Liver (tissue), 9 donors: ENCODE measurements around the gene SHISAL1. TPM values are rescaled to one million over a fixed set of nuclear protein-coding genes. Genes with fewer than 3 reads are reported as not detected.

Experiments used
- DNase-seq: peaks from one replicate; pipeline ENCODE4 v3.0.0-alpha.2; 2017; ENCODE audit warnings: low spot score
- H3K27ac ChIP-seq, 2 donors: one replicate each; pipeline ENCODE4 v1.7.0; 2013; ENCODE audit warnings: inconsistent platforms in 2 of 2, low read length in 2 of 2, control low read depth in 1 of 2, low read depth in 1 of 2, mild to moderate bottlenecking in 1 of 2
- H3K27me3 ChIP-seq, 4 donors: one replicate each; pipeline versions ENCODE4 v1.6.1 to v1.7.0; 2013; ENCODE audit warnings: low read length in 3 of 4, inconsistent platforms in 1 of 4, mild to moderate bottlenecking in 1 of 4, moderate library complexity in 1 of 4; ENCODE audit not compliant: control insufficient read depth in 4 of 4, insufficient read depth in 4 of 4
- H3K36me3 ChIP-seq, 4 donors: one replicate each; pipeline versions ENCODE4 v1.6.1 to v1.7.0; 2013; ENCODE audit warnings: low read length in 3 of 4, mild to moderate bottlenecking in 3 of 4, low read depth in 1 of 4, moderate library complexity in 1 of 4; ENCODE audit not compliant: control insufficient read depth in 4 of 4, insufficient read depth in 3 of 4
- H3K4me1 ChIP-seq, 4 donors: one replicate each; pipeline versions ENCODE4 v1.6.1 to v1.7.0; 2013; ENCODE audit warnings: low read length in 3 of 4, mild to moderate bottlenecking in 3 of 4, moderate library complexity in 1 of 4; ENCODE audit not compliant: control insufficient read depth in 4 of 4, insufficient read depth in 4 of 4
- H3K4me3 ChIP-seq, 3 donors: one replicate each; pipeline versions ENCODE4 v1.6.1 to v1.7.0; 2013; ENCODE audit warnings: low read length in 3 of 3, control low read depth in 1 of 3, low read depth in 1 of 3, mild to moderate bottlenecking in 1 of 3
- H3K9ac ChIP-seq, 2 donors: one replicate each; pipeline ENCODE4 v1.7.0; 2013; ENCODE audit warnings: low read length in 2 of 2, mild to moderate bottlenecking in 2 of 2, moderate library complexity in 2 of 2, control low read depth in 1 of 2, low read depth in 1 of 2
- H3K9me3 ChIP-seq, 4 donors: one replicate each; pipeline versions ENCODE4 v1.6.1 to v1.7.0; 2013; ENCODE audit warnings: low read length in 3 of 4; ENCODE audit not compliant: control insufficient read depth in 4 of 4
- EGR1 ChIP-seq, 2 donors: IDR thresholded peaks; 2 replicates each; pipeline ENCODE4 v1.6.1; 2016 to 2018; ENCODE audit warnings: antibody characterized with exemption in 2 of 2, low read depth in 2 of 2
- FOXA1 ChIP-seq: IDR thresholded peaks from 2 replicates; pipeline ENCODE4 v1.6.1; 2016; ENCODE audit warnings: antibody characterized with exemption
- FOXA2 ChIP-seq: IDR thresholded peaks from 2 replicates; pipeline ENCODE4 v1.6.1; 2016; ENCODE audit warnings: antibody characterized with exemption
- HNF4A ChIP-seq, 2 donors: conservative IDR thresholded peaks; 2 replicates each; pipeline ENCODE4 v1.6.1; 2016; ENCODE audit warnings: antibody characterized with exemption in 2 of 2, mild to moderate bottlenecking in 2 of 2
- HNF4G ChIP-seq: IDR thresholded peaks from 2 replicates; pipeline ENCODE4 v1.6.1; 2016; ENCODE audit warnings: antibody characterized with exemption
- JUND ChIP-seq, 2 donors: IDR thresholded peaks; 2 replicates each; pipeline ENCODE4 v1.6.1; 2016; ENCODE audit warnings: antibody characterized with exemption in 2 of 2
- RAD21 ChIP-seq, 2 donors: IDR thresholded peaks; 2 replicates each; pipeline ENCODE4 v1.6.1; 2016; ENCODE audit warnings: antibody characterized with exemption in 2 of 2, mild to moderate bottlenecking in 2 of 2
- RXRA ChIP-seq, 2 donors: IDR thresholded peaks; 2 replicates each; pipeline ENCODE4 v1.6.1; 2017 to 2018; ENCODE audit warnings: antibody characterized with exemption in 2 of 2, mild to moderate bottlenecking in 1 of 2
- SP1 ChIP-seq: IDR thresholded peaks from 2 replicates; pipeline ENCODE4 v1.6.1; 2018; ENCODE audit warnings: antibody characterized with exemption, mild to moderate bottlenecking
- TAF1 ChIP-seq: conservative IDR thresholded peaks from 2 replicates; pipeline ENCODE4 v1.6.1; 2016; ENCODE audit warnings: antibody characterized with exemption, mild to moderate bottlenecking
- YY1 ChIP-seq: IDR thresholded peaks from 2 replicates; pipeline ENCODE4 v1.6.1; 2016; ENCODE audit warnings: antibody characterized with exemption, mild to moderate bottlenecking
- WGBS: extraction: QIAGEN DNeasy Blood & Tissue Kit; methylation state at CpG from one replicate; pipeline ENCODE4 v1.1.7; 2013; 5-methylcytosine and 5-hydroxymethylcytosine counted together
- polyA plus RNA-seq, 2 donors: library from polyadenylated mRNA; stranded (reverse) in 1 of 2; unstranded in 1 of 2; fragments of 200-250 nt in 1 of 2; fragments of >200 nt in 1 of 2; fragmentation: Nextera tagmentation in 1 of 2; extraction: Ambion mirVana in 1 of 2; gene quantifications; one replicate each; pipeline versions ENCODE4 v1.2.1 to v1.2.3, GENCODE V29; 2013 to 2015
- total RNA-seq, 2 donors: library from RNA; depleted of rRNA; stranded (reverse); fragments of >200 nt; gene quantifications; one replicate each; pipeline ENCODE4 v1.2.3, GENCODE V29; 2014
- TF ChIP-seq, protein P1 (sequence below): fragments of 150-350 bp; IDR thresholded peaks from 2 replicates; pipeline ENCODE4 v1.5.1; 2017; ENCODE audit warnings: improper control_type of control experiment, low read depth, low read length; ENCODE audit not compliant: missing input control
- TF ChIP-seq, protein P2 (sequence below): IDR thresholded peaks from 2 replicates; pipeline ENCODE4 v1.6.1; 2016; ENCODE audit warnings: antibody characterized with exemption
- TF ChIP-seq, protein P3 (sequence below): IDR thresholded peaks from 2 replicates; pipeline ENCODE4 v1.6.1; 2016; ENCODE audit warnings: antibody characterized with exemption
- TF ChIP-seq, protein P4 (sequence below): IDR thresholded peaks from 2 replicates; pipeline ENCODE4 v1.6.1; 2016; ENCODE audit warnings: antibody characterized with exemption
- TF ChIP-seq, protein P5 (sequence below): IDR thresholded peaks from 2 replicates; pipeline ENCODE4 v1.6.1; 2016; ENCODE audit warnings: antibody characterized with exemption, mild to moderate bottlenecking
- donor health status: healthy.
- donor health status: healthy.
- donor health status: healthy.
- donor health status: healthy.
- donor health status: healthy.

SHISAL1 gene
- total and polyA plus RNA-seq, 4 donors = 0.07 to 0.17 (median 0.13) TPM

DNA sequence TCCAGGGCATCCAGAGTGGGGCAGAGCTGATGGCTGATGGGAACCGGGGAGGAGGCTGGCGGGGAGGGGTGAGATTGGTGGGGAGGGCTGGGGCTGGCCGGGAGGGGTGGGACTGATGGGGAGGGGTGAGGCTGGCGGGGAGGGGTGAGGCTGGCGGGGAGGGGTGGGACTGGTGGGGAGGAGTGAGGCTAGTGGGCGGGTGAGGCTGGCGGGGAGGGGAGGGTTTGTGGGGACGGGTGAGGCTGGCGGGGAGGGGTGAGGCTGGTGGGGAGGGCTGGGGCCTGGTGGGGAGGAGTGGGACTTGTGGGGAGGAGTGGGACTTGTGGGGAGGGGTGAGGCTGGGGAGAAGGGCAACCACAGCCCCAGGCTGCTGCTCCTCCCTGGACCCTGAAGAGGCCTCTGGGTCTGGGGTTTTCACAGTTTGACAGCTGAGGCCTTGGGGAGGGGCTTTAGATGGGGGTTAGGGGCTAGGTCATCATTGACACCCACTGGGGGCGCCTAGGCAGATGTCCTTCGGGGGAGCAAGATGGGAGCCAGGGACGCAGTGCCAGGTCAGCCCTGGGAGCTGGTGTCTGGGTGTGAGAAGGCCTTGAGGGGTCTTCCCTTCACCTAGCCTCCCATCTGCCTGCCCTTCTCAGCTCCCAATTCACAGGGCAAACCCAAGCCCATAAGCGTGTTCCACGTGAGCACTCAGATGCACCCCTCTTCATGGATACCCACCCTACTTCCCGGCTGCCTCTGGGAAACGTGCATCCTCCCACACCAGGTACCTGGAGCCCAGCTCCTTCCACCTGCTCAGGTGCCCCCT, 105.4 kb downstream of the SHISAL1 start (continued):
- TF ChIP-seq, protein P1, sequence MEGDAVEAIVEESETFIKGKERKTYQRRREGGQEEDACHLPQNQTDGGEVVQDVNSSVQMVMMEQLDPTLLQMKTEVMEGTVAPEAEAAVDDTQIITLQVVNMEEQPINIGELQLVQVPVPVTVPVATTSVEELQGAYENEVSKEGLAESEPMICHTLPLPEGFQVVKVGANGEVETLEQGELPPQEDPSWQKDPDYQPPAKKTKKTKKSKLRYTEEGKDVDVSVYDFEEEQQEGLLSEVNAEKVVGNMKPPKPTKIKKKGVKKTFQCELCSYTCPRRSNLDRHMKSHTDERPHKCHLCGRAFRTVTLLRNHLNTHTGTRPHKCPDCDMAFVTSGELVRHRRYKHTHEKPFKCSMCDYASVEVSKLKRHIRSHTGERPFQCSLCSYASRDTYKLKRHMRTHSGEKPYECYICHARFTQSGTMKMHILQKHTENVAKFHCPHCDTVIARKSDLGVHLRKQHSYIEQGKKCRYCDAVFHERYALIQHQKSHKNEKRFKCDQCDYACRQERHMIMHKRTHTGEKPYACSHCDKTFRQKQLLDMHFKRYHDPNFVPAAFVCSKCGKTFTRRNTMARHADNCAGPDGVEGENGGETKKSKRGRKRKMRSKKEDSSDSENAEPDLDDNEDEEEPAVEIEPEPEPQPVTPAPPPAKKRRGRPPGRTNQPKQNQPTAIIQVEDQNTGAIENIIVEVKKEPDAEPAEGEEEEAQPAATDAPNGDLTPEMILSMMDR = no peak
- TF ChIP-seq HNF4G = no peak
- TF ChIP-seq, protein P2, sequence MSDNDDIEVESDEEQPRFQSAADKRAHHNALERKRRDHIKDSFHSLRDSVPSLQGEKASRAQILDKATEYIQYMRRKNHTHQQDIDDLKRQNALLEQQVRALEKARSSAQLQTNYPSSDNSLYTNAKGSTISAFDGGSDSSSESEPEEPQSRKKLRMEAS = no peak
- TF ChIP-seq FOXA2 = no peak
- no peak for TF ChIP-seq RAD21 (IDR thresholded peaks at IDR 0.05)

DNA sequence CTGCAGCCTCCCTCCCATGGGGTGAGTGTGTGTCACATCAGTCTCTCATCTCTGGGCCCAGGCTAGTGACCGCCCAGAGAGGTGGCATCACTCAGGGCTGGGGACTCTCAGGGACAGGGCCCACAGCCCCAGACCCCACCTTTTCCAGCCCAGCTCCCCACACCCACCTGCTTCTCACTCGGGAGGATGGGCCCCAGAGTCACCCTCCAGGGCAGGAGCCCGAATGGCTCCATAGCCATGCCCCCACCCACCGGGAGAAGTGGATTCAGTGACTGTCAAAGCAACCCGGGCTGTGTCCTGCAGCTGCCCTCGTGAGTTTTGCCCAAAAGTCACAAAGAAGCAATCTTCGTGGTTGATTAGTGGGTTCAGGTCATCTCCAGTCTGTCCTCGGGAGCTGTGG, 106.1 kb downstream of the SHISAL1 start:
- DNase-seq = no peak
- no peak overlapping the region for H3K9ac ChIP-seq
- H3K27me3 ChIP-seq = no peaks in the 10 kb centered on the region
- 83% methylated on average over 8 of the region's 8 CpGs for WGBS
- no peaks in the 10 kb centered on the region for H3K4me1 ChIP-seq
- H3K36me3 ChIP-seq = no peaks in the 10 kb centered on the region
- peaks cover 0 to 5% (median 3%) of the 10 kb centered on the region in 4 donors for H3K9me3 ChIP-seq
- no peak overlapping the region for H3K4me3 ChIP-seq
- TF ChIP-seq JUND (IDR thresholded peaks at IDR 0.05) = no peak
- no peak for TF ChIP-seq HNF4G
- TF ChIP-seq, protein P1 = no peak
- no peak for TF ChIP-seq RXRA (IDR thresholded peaks at IDR 0.05)
- TF ChIP-seq TAF1 = no peak
- no peak for TF ChIP-seq FOXA2
- TF ChIP-seq, protein P3, sequence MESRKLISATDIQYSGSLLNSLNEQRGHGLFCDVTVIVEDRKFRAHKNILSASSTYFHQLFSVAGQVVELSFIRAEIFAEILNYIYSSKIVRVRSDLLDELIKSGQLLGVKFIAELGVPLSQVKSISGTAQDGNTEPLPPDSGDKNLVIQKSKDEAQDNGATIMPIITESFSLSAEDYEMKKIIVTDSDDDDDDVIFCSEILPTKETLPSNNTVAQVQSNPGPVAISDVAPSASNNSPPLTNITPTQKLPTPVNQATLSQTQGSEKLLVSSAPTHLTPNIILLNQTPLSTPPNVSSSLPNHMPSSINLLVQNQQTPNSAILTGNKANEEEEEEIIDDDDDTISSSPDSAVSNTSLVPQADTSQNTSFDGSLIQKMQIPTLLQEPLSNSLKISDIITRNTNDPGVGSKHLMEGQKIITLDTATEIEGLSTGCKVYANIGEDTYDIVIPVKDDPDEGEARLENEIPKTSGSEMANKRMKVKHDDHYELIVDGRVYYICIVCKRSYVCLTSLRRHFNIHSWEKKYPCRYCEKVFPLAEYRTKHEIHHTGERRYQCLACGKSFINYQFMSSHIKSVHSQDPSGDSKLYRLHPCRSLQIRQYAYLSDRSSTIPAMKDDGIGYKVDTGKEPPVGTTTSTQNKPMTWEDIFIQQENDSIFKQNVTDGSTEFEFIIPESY = no peak
- TF ChIP-seq SP1 = no peak
- no peak for TF ChIP-seq HNF4A (conservative IDR thresholded peaks at IDR 0.05)
- no peak for TF ChIP-seq YY1
- no peak overlapping the region for H3K27ac ChIP-seq

DNA sequence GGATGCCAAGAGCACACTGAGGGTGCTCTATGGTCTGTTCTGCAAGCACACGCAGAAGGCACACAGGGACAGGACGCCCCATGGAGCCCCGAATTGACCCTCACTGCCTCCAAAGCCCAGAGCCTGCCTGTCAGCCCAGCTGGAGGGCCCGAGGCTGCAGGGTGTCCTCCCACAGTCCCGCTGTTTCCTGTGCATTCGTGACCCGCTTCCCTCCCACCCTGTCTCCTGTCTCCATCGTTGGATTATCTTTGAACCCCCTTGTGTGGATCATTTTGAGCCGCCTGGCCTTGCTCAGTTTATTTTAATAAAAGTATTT, 106.5 kb downstream of the SHISAL1 start:
- DNase-seq = no peak
- Histone ChIP-seq H3K9me3 (peaks cover 0 to 5% (median 3%) of the 10 kb centered on the region in 4 donors), H3K36me3 (no peaks in the 10 kb centered on the region), H3K27ac (no peak overlapping the region), H3K4me1 (no peaks in the 10 kb centered on the region), H3K9ac (no peak overlapping the region), H3K4me3 (no peak overlapping the region), H3K27me3 (no peaks in the 10 kb centered on the region)
- 83% methylated on average over 9 of the region's 9 CpGs for WGBS
- no peak for TF ChIP-seq EGR1 (IDR thresholded peaks at IDR 0.05; ENCODE audit: low read depth in 2 of 2)
- TF ChIP-seq, protein P4, sequence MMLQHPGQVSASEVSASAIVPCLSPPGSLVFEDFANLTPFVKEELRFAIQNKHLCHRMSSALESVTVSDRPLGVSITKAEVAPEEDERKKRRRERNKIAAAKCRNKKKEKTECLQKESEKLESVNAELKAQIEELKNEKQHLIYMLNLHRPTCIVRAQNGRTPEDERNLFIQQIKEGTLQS = no peak
- TF ChIP-seq, protein P5, sequence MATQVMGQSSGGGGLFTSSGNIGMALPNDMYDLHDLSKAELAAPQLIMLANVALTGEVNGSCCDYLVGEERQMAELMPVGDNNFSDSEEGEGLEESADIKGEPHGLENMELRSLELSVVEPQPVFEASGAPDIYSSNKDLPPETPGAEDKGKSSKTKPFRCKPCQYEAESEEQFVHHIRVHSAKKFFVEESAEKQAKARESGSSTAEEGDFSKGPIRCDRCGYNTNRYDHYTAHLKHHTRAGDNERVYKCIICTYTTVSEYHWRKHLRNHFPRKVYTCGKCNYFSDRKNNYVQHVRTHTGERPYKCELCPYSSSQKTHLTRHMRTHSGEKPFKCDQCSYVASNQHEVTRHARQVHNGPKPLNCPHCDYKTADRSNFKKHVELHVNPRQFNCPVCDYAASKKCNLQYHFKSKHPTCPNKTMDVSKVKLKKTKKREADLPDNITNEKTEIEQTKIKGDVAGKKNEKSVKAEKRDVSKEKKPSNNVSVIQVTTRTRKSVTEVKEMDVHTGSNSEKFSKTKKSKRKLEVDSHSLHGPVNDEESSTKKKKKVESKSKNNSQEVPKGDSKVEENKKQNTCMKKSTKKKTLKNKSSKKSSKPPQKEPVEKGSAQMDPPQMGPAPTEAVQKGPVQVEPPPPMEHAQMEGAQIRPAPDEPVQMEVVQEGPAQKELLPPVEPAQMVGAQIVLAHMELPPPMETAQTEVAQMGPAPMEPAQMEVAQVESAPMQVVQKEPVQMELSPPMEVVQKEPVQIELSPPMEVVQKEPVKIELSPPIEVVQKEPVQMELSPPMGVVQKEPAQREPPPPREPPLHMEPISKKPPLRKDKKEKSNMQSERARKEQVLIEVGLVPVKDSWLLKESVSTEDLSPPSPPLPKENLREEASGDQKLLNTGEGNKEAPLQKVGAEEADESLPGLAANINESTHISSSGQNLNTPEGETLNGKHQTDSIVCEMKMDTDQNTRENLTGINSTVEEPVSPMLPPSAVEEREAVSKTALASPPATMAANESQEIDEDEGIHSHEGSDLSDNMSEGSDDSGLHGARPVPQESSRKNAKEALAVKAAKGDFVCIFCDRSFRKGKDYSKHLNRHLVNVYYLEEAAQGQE = no peak
- no peak for TF ChIP-seq RAD21 (IDR thresholded peaks at IDR 0.05)
- TF ChIP-seq HNF4G = no peak
- TF ChIP-seq, protein P2 = no peak
- no peak for TF ChIP-seq FOXA2
- TF ChIP-seq SP1 = no peak
- TF ChIP-seq, protein P1 = no peak
- TF ChIP-seq FOXA1 = no peak
- TF ChIP-seq JUND (IDR thresholded peaks at IDR 0.05) = no peak
